Measurements from ENCODE around the gene EHMT1. TPM values are rescaled to one million over a fixed set of nuclear protein-coding genes. Genes with fewer than 3 reads are reported as not detected.

Gene EHMT1
- total and polyA plus RNA-seq, 2 experiments from 2014 or later = 162 to 177 TPM

- Histone ChIP-seq H3K4me2 (no peak overlapping the region), H4K20me1 (replicated peaks; ENCODE audit: insufficient read depth) (no peaks in the 10 kb centered on the region; the same call in 1 of the 2 replicates), H2AFZ (no peak overlapping the region), H3F3A (replicated peaks; ENCODE audit: low read depth) (no peaks in the 10 kb centered on the region; the same call in 1 of the 2 replicates), H3K4me3 (no peak overlapping the region), H3K9me2 (ENCODE audit: insufficient read depth) (no peaks in the 10 kb centered on the region), H3K27ac (ENCODE audit: low read depth) (no peak overlapping the region), H3K79me2 (replicated peaks; ENCODE audit: insufficient read depth) (no peaks in the 10 kb centered on the region), H3K4me1 (ENCODE audit: insufficient read depth) (no peaks in the 10 kb centered on the region; the same call in 1 of the 2 replicates), H3K27me3 (ENCODE audit: insufficient read depth) (no peaks in the 10 kb centered on the region), H3K36me3 (ENCODE audit: insufficient read depth) (peaks cover 7% of the 10 kb centered on the region; the same call in 1 of the 2 replicates)
- peaks cover 5% of the 10 kb centered on the region; the same call in 2 of the 3 replicates for H3K9me3 Mint-ChIP-seq
- DNase-seq (ENCODE audit: low spot score) (no peak), ATAC-seq (no peak)
- no peak for TF ChIP-seq ZNF331 (CRISPR knock-in tag; IDR thresholded peaks at IDR 0.05; ENCODE audit: low read depth)
- H3K4me3 Mint-ChIP-seq = no peak overlapping the region
- no peak overlapping the region for H3K27ac Mint-ChIP-seq
- no peaks in the 10 kb centered on the region; the same call in 2 of the 3 replicates for H3K4me1 Mint-ChIP-seq
- H3K36me3 Mint-ChIP-seq (ENCODE audit: low read depth) = peaks cover 17% of the 10 kb centered on the region
- H3K27me3 Mint-ChIP-seq (ENCODE audit: insufficient read depth, low read depth, poor library complexity) = peaks cover 10% of the 10 kb centered on the region
Measured at GRCh38 chr9:137838576-137838975, 219.8 kb downstream of the EHMT1 start.

DNA sequence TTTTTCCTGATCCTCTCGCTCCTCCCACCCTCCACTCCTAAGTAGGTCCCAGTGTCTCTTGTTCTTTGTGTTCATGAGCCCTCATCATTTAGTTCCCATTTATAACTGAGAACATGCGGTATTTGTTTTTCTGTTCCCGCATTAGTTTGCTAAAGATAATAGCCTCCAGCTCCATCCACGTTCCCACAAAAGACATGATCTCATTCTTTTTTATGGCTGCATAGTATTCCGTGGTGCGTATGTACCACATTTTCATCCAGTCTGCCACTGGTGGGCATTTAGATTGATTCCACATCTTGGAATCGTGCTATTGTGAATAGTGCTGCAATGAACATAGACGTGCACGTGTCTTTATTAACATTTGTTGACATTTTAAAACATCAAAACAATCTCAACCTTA is 224.6 kb downstream of the EHMT1 start:
- no peak for ATAC-seq
- H3K4me3 ChIP-seq = no peak overlapping the region
- no peak for DNase-seq (ENCODE audit: low spot score)
- peaks cover 8% of the 10 kb centered on the region for H3K27me3 Mint-ChIP-seq (ENCODE audit: insufficient read depth, low read depth, poor library complexity)
- H3K4me2 ChIP-seq = no peak overlapping the region
- no peak overlapping the region for H3K27ac Mint-ChIP-seq
- H3K4me1 ChIP-seq (ENCODE audit: insufficient read depth) = no peaks in the 10 kb centered on the region
- no peaks in the 10 kb centered on the region for H3F3A ChIP-seq (replicated peaks; ENCODE audit: low read depth)
- no peak overlapping the region for H3K27ac ChIP-seq (ENCODE audit: low read depth)
- no peaks in the 10 kb centered on the region for H3K27me3 ChIP-seq (ENCODE audit: insufficient read depth)
- no peaks in the 10 kb centered on the region for H4K20me1 ChIP-seq (replicated peaks; ENCODE audit: insufficient read depth)
- H3K9me3 Mint-ChIP-seq = peaks cover 8% of the 10 kb centered on the region; the same call in 2 of the 3 replicates
- TF ChIP-seq, protein P1, sequence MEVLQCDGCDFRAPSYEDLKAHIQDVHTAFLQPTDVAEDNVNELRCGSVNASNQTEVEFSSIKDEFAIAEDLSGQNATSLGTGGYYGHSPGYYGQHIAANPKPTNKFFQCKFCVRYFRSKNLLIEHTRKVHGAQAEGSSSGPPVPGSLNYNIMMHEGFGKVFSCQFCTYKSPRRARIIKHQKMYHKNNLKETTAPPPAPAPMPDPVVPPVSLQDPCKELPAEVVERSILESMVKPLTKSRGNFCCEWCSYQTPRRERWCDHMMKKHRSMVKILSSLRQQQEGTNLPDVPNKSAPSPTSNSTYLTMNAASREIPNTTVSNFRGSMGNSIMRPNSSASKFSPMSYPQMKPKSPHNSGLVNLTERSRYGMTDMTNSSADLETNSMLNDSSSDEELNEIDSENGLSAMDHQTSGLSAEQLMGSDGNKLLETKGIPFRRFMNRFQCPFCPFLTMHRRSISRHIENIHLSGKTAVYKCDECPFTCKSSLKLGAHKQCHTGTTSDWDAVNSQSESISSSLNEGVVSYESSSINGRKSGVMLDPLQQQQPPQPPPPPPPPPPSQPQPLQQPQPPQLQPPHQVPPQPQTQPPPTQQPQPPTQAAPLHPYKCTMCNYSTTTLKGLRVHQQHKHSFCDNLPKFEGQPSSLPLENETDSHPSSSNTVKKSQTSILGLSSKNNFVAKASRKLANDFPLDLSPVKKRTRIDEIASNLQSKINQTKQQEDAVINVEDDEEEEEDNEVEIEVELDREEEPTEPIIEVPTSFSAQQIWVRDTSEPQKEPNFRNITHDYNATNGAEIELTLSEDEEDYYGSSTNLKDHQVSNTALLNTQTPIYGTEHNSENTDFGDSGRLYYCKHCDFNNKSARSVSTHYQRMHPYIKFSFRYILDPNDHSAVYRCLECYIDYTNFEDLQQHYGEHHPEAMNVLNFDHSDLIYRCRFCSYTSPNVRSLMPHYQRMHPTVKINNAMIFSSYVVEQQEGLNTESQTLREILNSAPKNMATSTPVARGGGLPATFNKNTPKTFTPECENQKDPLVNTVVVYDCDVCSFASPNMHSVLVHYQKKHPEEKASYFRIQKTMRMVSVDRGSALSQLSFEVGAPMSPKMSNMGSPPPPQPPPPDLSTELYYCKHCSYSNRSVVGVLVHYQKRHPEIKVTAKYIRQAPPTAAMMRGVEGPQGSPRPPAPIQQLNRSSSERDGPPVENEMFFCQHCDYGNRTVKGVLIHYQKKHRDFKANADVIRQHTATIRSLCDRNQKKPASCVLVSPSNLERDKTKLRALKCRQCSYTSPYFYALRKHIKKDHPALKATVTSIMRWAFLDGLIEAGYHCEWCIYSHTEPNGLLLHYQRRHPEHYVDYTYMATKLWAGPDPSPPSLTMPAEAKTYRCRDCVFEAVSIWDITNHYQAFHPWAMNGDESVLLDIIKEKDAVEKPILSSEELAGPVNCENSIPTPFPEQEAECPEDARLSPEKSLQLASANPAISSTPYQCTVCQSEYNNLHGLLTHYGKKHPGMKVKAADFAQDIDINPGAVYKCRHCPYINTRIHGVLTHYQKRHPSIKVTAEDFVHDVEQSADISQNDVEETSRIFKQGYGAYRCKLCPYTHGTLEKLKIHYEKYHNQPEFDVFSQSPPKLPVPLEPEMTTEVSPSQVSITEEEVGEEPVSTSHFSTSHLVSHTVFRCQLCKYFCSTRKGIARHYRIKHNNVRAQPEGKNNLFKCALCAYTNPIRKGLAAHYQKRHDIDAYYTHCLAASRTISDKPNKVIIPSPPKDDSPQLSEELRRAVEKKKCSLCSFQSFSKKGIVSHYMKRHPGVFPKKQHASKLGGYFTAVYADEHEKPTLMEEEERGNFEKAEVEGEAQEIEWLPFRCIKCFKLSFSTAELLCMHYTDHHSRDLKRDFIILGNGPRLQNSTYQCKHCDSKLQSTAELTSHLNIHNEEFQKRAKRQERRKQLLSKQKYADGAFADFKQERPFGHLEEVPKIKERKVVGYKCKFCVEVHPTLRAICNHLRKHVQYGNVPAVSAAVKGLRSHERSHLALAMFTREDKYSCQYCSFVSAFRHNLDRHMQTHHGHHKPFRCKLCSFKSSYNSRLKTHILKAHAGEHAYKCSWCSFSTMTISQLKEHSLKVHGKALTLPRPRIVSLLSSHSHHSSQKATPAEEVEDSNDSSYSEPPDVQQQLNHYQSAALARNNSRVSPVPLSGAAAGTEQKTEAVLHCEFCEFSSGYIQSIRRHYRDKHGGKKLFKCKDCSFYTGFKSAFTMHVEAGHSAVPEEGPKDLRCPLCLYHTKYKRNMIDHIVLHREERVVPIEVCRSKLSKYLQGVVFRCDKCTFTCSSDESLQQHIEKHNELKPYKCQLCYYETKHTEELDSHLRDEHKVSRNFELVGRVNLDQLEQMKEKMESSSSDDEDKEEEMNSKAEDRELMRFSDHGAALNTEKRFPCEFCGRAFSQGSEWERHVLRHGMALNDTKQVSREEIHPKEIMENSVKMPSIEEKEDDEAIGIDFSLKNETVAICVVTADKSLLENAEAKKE (CRISPR knock-in tag; IDR thresholded peaks at IDR 0.05) = no peak
- TF ChIP-seq CTCF (conservative IDR thresholded peaks at IDR 0.05; ENCODE audit: low read depth in 2 of 2) (no peak), ZNF114 (CRISPR knock-in tag; IDR thresholded peaks at IDR 0.05) (no peak), EZH2phosphoT487 (IDR thresholded peaks at IDR 0.05; ENCODE audit: unreplicated experiment) (no peak)
- TF ChIP-seq, protein P2, sequence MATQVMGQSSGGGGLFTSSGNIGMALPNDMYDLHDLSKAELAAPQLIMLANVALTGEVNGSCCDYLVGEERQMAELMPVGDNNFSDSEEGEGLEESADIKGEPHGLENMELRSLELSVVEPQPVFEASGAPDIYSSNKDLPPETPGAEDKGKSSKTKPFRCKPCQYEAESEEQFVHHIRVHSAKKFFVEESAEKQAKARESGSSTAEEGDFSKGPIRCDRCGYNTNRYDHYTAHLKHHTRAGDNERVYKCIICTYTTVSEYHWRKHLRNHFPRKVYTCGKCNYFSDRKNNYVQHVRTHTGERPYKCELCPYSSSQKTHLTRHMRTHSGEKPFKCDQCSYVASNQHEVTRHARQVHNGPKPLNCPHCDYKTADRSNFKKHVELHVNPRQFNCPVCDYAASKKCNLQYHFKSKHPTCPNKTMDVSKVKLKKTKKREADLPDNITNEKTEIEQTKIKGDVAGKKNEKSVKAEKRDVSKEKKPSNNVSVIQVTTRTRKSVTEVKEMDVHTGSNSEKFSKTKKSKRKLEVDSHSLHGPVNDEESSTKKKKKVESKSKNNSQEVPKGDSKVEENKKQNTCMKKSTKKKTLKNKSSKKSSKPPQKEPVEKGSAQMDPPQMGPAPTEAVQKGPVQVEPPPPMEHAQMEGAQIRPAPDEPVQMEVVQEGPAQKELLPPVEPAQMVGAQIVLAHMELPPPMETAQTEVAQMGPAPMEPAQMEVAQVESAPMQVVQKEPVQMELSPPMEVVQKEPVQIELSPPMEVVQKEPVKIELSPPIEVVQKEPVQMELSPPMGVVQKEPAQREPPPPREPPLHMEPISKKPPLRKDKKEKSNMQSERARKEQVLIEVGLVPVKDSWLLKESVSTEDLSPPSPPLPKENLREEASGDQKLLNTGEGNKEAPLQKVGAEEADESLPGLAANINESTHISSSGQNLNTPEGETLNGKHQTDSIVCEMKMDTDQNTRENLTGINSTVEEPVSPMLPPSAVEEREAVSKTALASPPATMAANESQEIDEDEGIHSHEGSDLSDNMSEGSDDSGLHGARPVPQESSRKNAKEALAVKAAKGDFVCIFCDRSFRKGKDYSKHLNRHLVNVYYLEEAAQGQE (IDR thresholded peaks at IDR 0.05; ENCODE audit: unreplicated experiment) = no peak
- H3K36me3 Mint-ChIP-seq (ENCODE audit: low read depth) = peaks cover 4% of the 10 kb centered on the region
- H3K79me2 ChIP-seq (replicated peaks; ENCODE audit: insufficient read depth) = no peaks in the 10 kb centered on the region
- no peak overlapping the region for H2AFZ ChIP-seq
- no peaks in the 10 kb centered on the region for H3K36me3 ChIP-seq (ENCODE audit: insufficient read depth)
- H3K4me1 Mint-ChIP-seq = no peaks in the 10 kb centered on the region; the same call in 2 of the 3 replicates
- H3K4me3 Mint-ChIP-seq = no peak overlapping the region
- no peaks in the 10 kb centered on the region for H3K9me2 ChIP-seq (ENCODE audit: insufficient read depth)
